NCI-H526 treated with DMSO at 0.1 percent for 48 hours (cell line): Measurements from ENCODE around the gene DOCK4.

Source experiments
- DNase-seq: peaks from one replicate; lab custom pipeline; 2025; lab: John Stamatoyannopoulos, UW

Gene DOCK4

GRCh38 chr7:112159351-112159750 is 46.8 kb downstream of the DOCK4 start:
- no peak for DNase-seq

GRCh38 chr7:112157072-112157471 is 49.1 kb downstream of the DOCK4 start:
- no peak for DNase-seq

- no peak for DNase-seq
Observed at GRCh38 chr7:112156412-112156811, 49.8 kb downstream of the DOCK4 start.

- no peak for DNase-seq
Observed at GRCh38 chr7:112154690-112155089, 51.5 kb downstream of the DOCK4 start.

GRCh38 chr7:112152186-112152585 is 54.0 kb downstream of the DOCK4 start:
- DNase-seq = no peak

DNA sequence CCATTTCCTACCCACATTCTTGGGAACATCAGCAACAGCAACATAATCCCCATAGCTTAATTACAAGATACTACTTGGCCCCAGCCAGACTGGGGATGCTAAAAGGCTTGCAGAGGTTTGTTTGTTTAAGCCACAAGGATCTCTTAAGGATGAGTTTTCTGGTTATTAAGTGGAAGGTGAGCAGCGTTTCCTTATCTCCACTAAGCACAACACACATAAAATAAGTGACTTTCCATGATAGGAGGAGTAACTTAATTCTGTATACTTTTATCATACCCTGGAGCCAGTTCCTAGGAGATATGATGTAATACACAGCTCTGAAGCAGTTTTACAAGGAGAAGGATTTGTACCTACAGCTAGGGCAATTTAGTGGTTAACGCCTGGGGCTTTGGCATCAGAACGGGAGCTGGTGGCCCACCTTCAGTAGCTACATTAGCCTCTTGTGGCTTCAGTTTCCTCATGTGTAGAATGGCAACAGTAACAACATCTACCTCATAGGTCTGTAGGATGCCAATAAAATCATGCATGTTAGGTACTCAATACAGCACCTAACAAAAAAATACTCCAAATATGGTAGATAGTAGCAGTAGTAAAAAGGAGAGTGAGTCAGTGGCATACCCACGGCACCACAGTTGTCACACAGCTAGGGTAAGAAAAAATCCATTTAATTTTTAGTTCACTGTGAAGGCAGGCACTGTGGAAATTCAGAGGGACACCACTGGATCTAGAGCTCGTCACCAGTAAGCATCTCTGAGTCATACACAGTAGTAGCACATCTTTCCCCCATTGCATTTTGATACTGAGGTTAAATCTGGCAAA is 55.2 kb downstream of the DOCK4 start:
- no peak for DNase-seq

GRCh38 chr7:112149734-112150133 is 56.5 kb downstream of the DOCK4 start:
- DNase-seq = no peak

DNA sequence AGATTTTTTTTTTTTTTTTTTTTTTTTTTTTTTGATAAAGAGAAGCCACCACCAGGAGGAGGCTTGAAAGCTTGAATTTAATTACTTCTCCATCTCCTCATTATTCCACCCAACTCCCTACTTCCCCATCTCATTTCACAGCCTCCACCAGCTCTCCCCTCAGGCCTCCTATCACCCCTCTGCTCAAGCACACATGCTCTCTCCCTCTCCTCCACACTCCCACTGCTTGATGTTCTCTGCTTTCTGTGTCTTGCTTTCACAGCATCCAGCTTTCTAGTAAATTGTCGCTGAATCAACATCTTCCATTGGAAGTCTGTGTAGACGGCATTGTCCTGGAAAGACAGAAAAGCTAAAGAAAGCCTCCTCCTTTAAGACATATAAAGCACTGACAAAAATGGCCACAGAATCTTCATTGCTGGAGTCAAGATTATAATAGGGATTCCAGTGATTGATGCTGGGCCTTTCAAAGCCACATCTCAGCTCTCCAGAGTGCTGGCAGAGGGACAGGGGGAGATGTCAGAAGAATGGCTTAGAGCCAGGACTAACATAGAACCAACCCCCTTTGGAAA is 58.3 kb downstream of the DOCK4 start:
- no peak for DNase-seq

GRCh38 chr7:112145206-112145605 is 61.0 kb downstream of the DOCK4 start:
- no peak for DNase-seq

DNA sequence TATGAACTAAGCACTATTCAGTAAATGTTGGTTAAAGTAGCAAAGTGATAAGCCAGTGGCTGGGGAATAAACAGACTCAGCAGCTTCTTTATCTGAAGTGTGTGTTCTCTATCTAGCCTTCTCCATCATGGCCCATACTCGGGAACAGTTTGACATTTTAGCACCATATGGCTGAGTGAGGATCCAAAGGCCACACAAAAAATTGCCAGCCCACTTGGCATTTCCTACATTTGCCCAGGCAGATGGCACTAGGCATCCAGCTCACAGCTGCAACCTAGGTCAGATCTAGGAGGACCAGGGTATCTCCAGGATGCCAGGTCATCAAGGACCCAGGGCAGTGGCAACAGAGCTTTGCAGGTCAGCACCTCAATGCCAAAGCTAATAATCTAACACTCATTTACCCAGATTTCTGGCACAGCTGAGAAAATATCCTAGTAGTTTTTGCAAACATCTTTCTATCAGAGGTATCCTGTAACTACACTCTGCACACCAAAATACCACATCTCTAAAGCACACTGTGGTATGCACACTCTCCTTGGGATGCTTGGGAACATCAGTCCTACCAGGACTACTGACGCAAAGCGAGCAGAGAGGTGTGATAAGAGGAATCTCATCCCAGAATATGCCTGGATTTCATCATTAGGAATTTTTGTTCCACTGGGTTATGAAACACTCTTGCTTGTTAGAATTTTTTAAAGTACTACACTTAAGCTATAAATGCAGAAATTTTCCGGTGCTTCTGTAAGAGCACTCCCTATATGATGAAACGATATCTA is 61.7 kb downstream of the DOCK4 start:
- no peak for DNase-seq

DNA sequence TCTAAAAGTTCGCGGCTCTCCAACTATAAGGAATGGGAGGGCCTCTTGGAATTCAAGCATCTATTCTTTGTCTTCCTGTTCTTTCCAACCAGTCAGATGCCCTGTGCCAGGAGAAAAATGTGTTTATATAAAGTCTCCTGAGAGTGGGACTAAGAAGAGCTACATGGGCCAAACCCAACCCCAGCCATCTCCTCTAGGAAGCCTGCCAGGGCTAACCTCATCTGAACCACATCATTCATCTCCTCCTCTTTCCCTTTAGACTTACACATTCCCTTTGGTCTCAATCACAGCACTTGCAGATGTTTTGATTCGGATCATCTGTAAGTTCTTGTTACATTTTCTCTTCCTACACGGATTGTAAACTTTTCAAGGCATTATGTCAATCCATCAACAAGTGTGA is 62.6 kb downstream of the DOCK4 start:
- DNase-seq = no peak

GRCh38 chr7:112143136-112143535 is 63.1 kb downstream of the DOCK4 start:
- no peak for DNase-seq

DNA sequence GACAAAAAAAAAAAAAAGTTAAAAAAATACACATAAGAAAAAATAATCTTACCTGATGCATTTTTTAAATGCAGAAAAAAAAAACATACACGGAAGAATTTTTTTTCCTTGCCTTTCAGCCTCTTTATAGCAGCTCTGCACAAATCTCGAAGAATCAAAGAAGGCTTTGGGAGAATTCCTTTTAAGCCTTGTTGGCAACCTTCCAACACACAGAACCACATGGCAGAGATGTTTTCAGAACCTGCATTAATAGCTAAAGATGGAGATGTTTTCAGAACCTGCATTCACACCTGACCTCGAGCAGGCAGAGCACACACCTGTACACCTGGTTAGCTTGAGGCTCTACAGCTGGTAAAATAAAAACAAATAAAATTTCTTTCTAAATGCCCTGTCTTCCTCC is 65.6 kb downstream of the DOCK4 start:
- DNase-seq = no peak

- DNase-seq = no peak
Observed at GRCh38 chr7:112138938-112139337, 67.3 kb downstream of the DOCK4 start.

- no peak for DNase-seq
Observed at GRCh38 chr7:112138325-112138852, 67.8 kb downstream of the DOCK4 start.

DNA sequence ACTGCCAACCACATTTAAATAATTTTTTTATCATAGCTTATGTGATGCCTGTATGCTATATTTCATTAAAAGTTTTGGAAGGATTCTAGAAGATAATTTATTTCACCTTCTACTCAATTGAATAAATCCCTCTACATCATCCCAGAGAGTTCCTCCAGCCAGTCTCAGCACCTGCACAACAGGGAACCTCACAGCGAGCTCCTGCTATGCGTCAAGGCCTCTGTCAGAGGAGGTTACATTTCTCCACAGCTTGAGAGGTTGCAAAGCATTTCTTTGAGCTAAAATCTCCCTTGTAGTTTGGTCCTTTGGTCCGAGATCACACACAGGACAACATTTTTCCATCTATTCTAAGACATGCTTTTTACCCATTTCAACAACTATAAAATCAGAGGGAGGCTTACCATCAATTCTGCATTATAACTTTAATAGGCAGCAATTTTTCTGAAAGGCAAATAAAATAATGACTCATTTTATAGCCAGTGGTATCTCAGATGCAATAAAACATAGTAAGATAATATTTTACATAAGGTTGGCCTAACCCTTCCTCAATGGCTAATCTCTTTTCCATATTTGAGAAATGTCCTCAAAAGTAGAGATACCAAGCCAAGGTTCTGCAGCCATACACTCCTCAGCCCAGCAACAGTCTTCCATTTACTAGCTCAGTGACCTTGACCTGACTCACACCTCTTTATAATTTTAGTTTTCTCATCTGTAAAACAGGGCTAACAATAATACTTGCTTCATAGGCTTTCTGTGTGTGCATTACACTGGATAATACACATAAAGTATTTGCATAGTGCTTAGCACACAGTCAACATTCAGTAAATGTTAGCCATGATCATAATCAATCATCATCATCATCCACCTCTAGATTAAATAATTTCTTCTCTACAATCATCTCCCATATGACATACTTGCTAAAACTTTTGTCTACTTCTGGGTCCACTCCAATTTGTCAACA is 68.8 kb downstream of the DOCK4 start:
- DNase-seq = peak; percentile 31

GRCh38 chr7:112136271-112137008 is 69.8 kb downstream of the DOCK4 start:
- DNase-seq = no peak

GRCh38 chr7:112135815-112136214 is 70.4 kb downstream of the DOCK4 start:
- no peak for DNase-seq

DNA sequence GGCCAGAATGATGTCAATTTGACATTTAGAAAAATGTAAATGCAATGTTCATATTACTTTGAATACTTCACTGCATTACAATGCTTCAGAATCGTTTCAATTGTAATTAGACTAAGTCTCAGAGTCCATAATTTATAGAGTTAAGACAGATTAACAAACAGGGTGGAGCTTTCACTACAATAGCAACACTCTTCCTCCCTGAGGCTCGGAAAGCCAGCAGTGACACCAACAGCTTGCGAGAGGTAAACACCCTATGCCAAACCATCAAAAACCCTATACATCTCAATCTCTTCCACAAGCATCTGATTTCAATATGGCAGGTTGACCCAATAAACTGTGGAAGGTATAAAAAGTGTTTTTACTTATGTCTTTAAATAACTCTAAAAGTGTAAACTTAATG is 72.2 kb downstream of the DOCK4 start:
- DNase-seq = no peak

GRCh38 chr7:112133328-112133727 is 72.9 kb downstream of the DOCK4 start:
- no peak for DNase-seq
